ENCODE data around the gene TIA1.

- no peak for TF ChIP-seq POLR2A (IDR thresholded peaks at IDR 0.05; ENCODE audit: low read length)
- no peak for TF ChIP-seq GATA1 (IDR thresholded peaks at IDR 0.05; ENCODE audit: low read depth, low read length)
Observed at GRCh38 chr2:70201225-70201768, 47.1 kb downstream of the TIA1 start.
